Activated gamma-delta T cell (primary cell): ENCODE measurements around the gene SLC35G6.

Experiments
- DNase-seq: peaks from one replicate; lab custom pipeline; 2025; lab: John Stamatoyannopoulos, UW

SLC35G6 gene

GRCh38 chr17:7502171-7502847 is 21.1 kb downstream of the SLC35G6 start:
- no peak for DNase-seq

GRCh38 chr17:7502987-7503386 is 21.7 kb downstream of the SLC35G6 start:
- DNase-seq = no peak

DNA sequence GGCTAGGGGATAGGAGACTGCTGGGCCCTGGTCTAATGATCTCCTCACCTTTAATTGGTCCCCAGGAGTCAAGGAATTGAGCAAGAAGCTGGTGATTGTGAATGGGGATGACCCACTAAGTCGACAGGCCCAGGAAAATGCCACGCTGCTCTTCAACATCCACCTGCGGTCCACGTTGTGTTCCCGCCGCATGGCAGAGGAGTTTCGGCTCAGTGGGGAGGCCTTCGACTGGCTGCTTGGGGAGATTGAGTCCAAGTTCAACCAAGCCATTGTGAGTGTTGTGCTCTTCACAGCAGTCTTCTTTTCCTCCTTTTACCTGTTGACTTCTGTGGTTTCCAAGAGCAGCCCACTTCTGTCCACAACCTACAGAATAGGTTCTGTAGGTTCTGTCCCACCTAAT is 22.3 kb downstream of the SLC35G6 start:
- DNase-seq = no peak

GRCh38 chr17:7508145-7508544 is 26.9 kb downstream of the SLC35G6 start:
- no peak for DNase-seq

DNA sequence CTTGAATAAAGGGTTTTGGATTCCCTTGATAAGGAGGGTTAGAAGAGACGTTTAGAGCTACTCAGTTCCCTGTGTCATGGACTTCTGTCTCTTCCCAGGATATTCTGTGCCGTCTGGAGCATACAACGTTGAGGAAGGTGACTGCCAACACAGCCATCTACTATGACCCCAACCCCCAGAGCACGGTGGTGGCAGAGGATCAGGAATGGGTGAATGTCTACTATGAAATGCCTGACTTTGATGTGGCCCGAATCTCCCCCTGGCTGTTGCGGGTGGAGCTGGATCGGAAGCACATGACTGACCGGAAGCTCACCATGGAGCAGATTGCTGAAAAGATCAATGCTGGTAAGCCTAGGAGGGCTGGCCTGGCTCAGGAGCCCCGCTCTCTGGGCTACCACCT is 27.6 kb downstream of the SLC35G6 start:
- DNase-seq = no peak

- no peak for DNase-seq
Measured at GRCh38 chr17:7509937-7510336, 28.7 kb downstream of the SLC35G6 start.

- no peak for DNase-seq
Measured at GRCh38 chr17:7511108-7511507, 29.9 kb downstream of the SLC35G6 start.

GRCh38 chr17:7512105-7512504 is 30.9 kb downstream of the SLC35G6 start:
- DNase-seq = no peak

- no peak for DNase-seq
Measured at GRCh38 chr17:7512824-7513540, 31.7 kb downstream of the SLC35G6 start.

- DNase-seq = no peak
Measured at GRCh38 chr17:7513850-7514419, 32.7 kb downstream of the SLC35G6 start.

- DNase-seq = no peak
Measured at GRCh38 chr17:7515911-7516610, 34.8 kb downstream of the SLC35G6 start.

- DNase-seq = no peak
Measured at GRCh38 chr17:7523033-7523432, 41.8 kb downstream of the SLC35G6 start.

GRCh38 chr17:7528842-7529241 is 47.6 kb downstream of the SLC35G6 start:
- no peak for DNase-seq

GRCh38 chr17:7530023-7530900 is 49.0 kb downstream of the SLC35G6 start:
- DNase-seq = no peak
